H1 (cell line): ENCODE measurements around the gene GPR39. TPM values are rescaled to one million over a fixed set of nuclear protein-coding genes. Genes with fewer than 3 reads are reported as not detected.

ENCODE experiments used
- CTCF ChIA-PET: fragments of 300-600 bp; sonication (Branson Sonifier 250); formaldehyde crosslinking; loops from one replicate; lab custom pipeline; 2021; ENCODE audit not compliant: partially characterized antibody; lab: Charles Lee
- POLR2A ChIA-PET: fragments of 300-600 bp; sonication (Branson Sonifier 250); formaldehyde crosslinking; loops from one replicate; lab custom pipeline; 2021; ENCODE audit warnings: inconsistent platforms; ENCODE audit not compliant: partially characterized antibody; lab: Charles Lee
- DNase-seq, 2 experiments: peaks; one replicate each; pipeline versions ENCODE4 v3.0.0 to v3.0.0-alpha.2; 2010 to 2022; ENCODE audit warnings: low spot score in 2 of 2, low read depth in 1 of 2, mixed read lengths in 1 of 2
- FAIRE-seq: peaks from 2 replicates; lab custom pipeline; 2011; peaks lifted over from hg19 to GRCh38; lab: Jason Lieb, UNC
- H2AFZ ChIP-seq: 2 replicates; pipeline ENCODE4 v1.8.1; 2012; ENCODE audit warnings: low read length, inconsistent platforms
- H2AK5ac ChIP-seq: 2 replicates; pipeline ENCODE4 v1.6.1; 2013; ENCODE audit warnings: low read depth, low read length
- H2BK120ac ChIP-seq: replicated peaks from 2 replicates; pipeline ENCODE3; 2013; ENCODE audit warnings: low read depth, low read length, inconsistent platforms
- H2BK12ac ChIP-seq: 2 replicates; pipeline ENCODE4 v1.6.1; 2013; ENCODE audit warnings: low read depth, low read length
- H2BK15ac ChIP-seq: 2 replicates; pipeline ENCODE4 v1.6.1; 2013; ENCODE audit warnings: low read length
- H2BK20ac ChIP-seq: 2 replicates; pipeline ENCODE4 v1.6.1; 2013; ENCODE audit warnings: low read length
- H2BK5ac ChIP-seq: 2 replicates; pipeline ENCODE4 v1.6.1; 2013; ENCODE audit warnings: low read depth, low read length
- H3K14ac ChIP-seq: 2 replicates; pipeline ENCODE4 v1.6.1; 2013; ENCODE audit warnings: inconsistent platforms; ENCODE audit not compliant: insufficient read length
- H3K18ac ChIP-seq: 2 replicates; pipeline ENCODE4 v1.6.1; 2013; ENCODE audit warnings: low read length; ENCODE audit errors: extremely low read depth
- H3K23ac ChIP-seq: 2 replicates; pipeline ENCODE4 v1.6.1; 2013; ENCODE audit warnings: inconsistent platforms; ENCODE audit not compliant: insufficient read length
- H3K23me2 ChIP-seq: 2 replicates; pipeline ENCODE4 v1.6.1; 2013; ENCODE audit warnings: low read depth, low read length
- H3K27ac ChIP-seq: 2 replicates; pipeline ENCODE4 v1.6.1; 2011; ENCODE audit warnings: low read depth, low read length, inconsistent platforms
- H3K27me3 ChIP-seq, 4 experiments: replicated peaks in 1 of 4; 1 replicate in 1 of 4; 2 replicates in 3 of 4; pipeline versions ENCODE4 v1.6.1 to v1.8.1; 2011 to 2013; ENCODE audit warnings: low read length in 3 of 4, mild to moderate bottlenecking in 3 of 4, inconsistent platforms in 2 of 4, mixed read lengths in 2 of 4, moderate library complexity in 1 of 4; ENCODE audit not compliant: control insufficient read depth in 3 of 4, insufficient read depth in 3 of 4; ENCODE audit errors: extremely low read depth in 1 of 4
- H3K36me3 ChIP-seq, 4 experiments: 2 replicates each; pipeline versions ENCODE4 v1.6.1 to v1.8.1; 2011 to 2013; ENCODE audit warnings: mild to moderate bottlenecking in 4 of 4, low read length in 3 of 4, moderate library complexity in 2 of 4, control low read depth in 1 of 4, inconsistent platforms in 1 of 4; ENCODE audit not compliant: insufficient read depth in 4 of 4, control insufficient read depth in 2 of 4
- H3K4ac ChIP-seq: replicated peaks from 2 replicates; pipeline ENCODE3; 2013; ENCODE audit warnings: low read length, low read depth, mixed read lengths, inconsistent platforms; ENCODE audit not compliant: insufficient read length
- H3K4me1 ChIP-seq, 4 experiments: replicated peaks in 1 of 4; 1 replicate in 1 of 4; 2 replicates in 3 of 4; pipeline versions ENCODE4 v1.6.1 to v1.8.1; 2011 to 2013; ENCODE audit warnings: low read length in 3 of 4, inconsistent platforms in 2 of 4, mixed read lengths in 1 of 4; ENCODE audit not compliant: insufficient read depth in 4 of 4, control insufficient read depth in 3 of 4
- H3K4me2 ChIP-seq, 2 experiments: 2 replicates each; pipeline versions ENCODE4 v1.6.1 to v1.8.1; 2011 to 2013; ENCODE audit warnings: low read depth in 2 of 2, low read length in 2 of 2, control low read depth in 1 of 2, inconsistent platforms in 1 of 2, mild to moderate bottlenecking in 1 of 2; ENCODE audit not compliant: insufficient read depth in 1 of 2
- H3K4me3 ChIP-seq, 4 experiments: fragments of 200-600, 300-600 bp in 1 of 4; sonication (generic), shearing (Covaris generic), sonication (Bioruptor Twin) in 1 of 4; 2 replicates each; pipeline versions ENCODE4 v1.5.1 to v1.8.1; 2011 to 2016; ENCODE audit warnings: low read length in 4 of 4, low read depth in 3 of 4, control low read depth in 2 of 4, inconsistent platforms in 2 of 4, mild to moderate bottlenecking in 2 of 4, mixed read lengths in 1 of 4, moderate library complexity in 1 of 4; ENCODE audit not compliant: insufficient read depth in 2 of 4; ENCODE audit errors: extremely low read depth in 1 of 4
- H3K56ac ChIP-seq: replicated peaks from 2 replicates; pipeline ENCODE3; 2013; ENCODE audit warnings: low read depth, mild to moderate bottlenecking, mixed read lengths, low read length, inconsistent platforms; ENCODE audit not compliant: insufficient read length
- H3K79me1 ChIP-seq: 2 replicates; pipeline ENCODE4 v1.6.1; 2013; ENCODE audit warnings: low read depth, low read length, control low read depth
- H3K79me2 ChIP-seq, 2 experiments: 2 replicates each; pipeline versions ENCODE4 v1.6.1 to v1.8.1; 2012 to 2013; ENCODE audit warnings: low read length in 2 of 2, mild to moderate bottlenecking in 2 of 2, inconsistent platforms in 1 of 2; ENCODE audit not compliant: insufficient read depth in 2 of 2, control insufficient read depth in 1 of 2
- H3K9ac ChIP-seq, 4 experiments: replicated peaks in 1 of 4; 1 replicate in 1 of 4; 2 replicates in 3 of 4; pipeline versions ENCODE4 v1.6.1 to v1.8.1; 2011 to 2013; ENCODE audit warnings: low read depth in 3 of 4, low read length in 3 of 4, control low read depth in 2 of 4, mild to moderate bottlenecking in 2 of 4, moderate library complexity in 2 of 4, inconsistent platforms in 1 of 4; ENCODE audit errors: extremely low read depth in 1 of 4
- H3K9me3 ChIP-seq, 2 experiments: 2 replicates each; pipeline versions ENCODE4 v1.6.1 to v1.8.1; 2012 to 2013; ENCODE audit warnings: mild to moderate bottlenecking in 2 of 2, moderate library complexity in 2 of 2, control low read depth in 1 of 2, inconsistent platforms in 1 of 2, low read depth in 1 of 2, low read length in 1 of 2, mixed read lengths in 1 of 2; ENCODE audit not compliant: insufficient read depth in 2 of 2
- H4K20me1 ChIP-seq, 2 experiments: replicated peaks in 1 of 2; 2 replicates each; pipeline versions ENCODE3 to v1.8.1; 2011 to 2013; ENCODE audit warnings: inconsistent platforms in 2 of 2, low read length in 2 of 2, mild to moderate bottlenecking in 1 of 2; ENCODE audit not compliant: insufficient read depth in 2 of 2, control insufficient read depth in 1 of 2
- H4K5ac ChIP-seq: 2 replicates; pipeline ENCODE4 v1.6.1; 2013; ENCODE audit warnings: low read length, low read depth, mixed read lengths, inconsistent platforms; ENCODE audit not compliant: insufficient read length
- H4K8ac ChIP-seq: 2 replicates; pipeline ENCODE4 v1.8.0; 2013; ENCODE audit warnings: mild to moderate bottlenecking, moderate library complexity, low read length, inconsistent platforms; ENCODE audit not compliant: insufficient read depth; ENCODE audit errors: extremely low read depth
- H4K91ac ChIP-seq: replicated peaks from 2 replicates; pipeline ENCODE3; 2013; ENCODE audit warnings: low read length, mixed read lengths, inconsistent platforms; ENCODE audit not compliant: insufficient read length
- BACH1 ChIP-seq: IDR thresholded peaks from 2 replicates; pipeline ENCODE4 v1.6.1; 2012; ENCODE audit warnings: low read length, improper control_type of control experiment
- WGBS, 2 experiments: shearing (Covaris generic) in 1 of 2; methylation state at CpG; one replicate each; pipeline versions ENCODE4 v1.1.6 to v1.1.7; 2013 to 2015; ENCODE audit warnings: low lambda C conversion rate in 2 of 2, mixed read lengths in 2 of 2, inconsistent platforms in 1 of 2, low coverage in 1 of 2, missing lambda C conversion rate in 1 of 2; ENCODE audit not compliant: insufficient replicate concordance in 2 of 2, insufficient coverage in 1 of 2, insufficient read length in 1 of 2; ENCODE audit errors: extremely low coverage in 1 of 2, missing lambda C conversion rate in 1 of 2; 5-methylcytosine and 5-hydroxymethylcytosine counted together
- polyA plus RNA-seq, 7 experiments: library from polyadenylated mRNA; depleted of rRNA in 3 of 7; stranded (reverse) in 5 of 7; unstranded in 2 of 7; fragments of >200 nt in 5 of 7; fragments of 200-250 nt in 2 of 7; gene quantifications; 1 replicate in 5 of 7; 2 replicates in 1 of 7; 4 replicates in 1 of 7; pipeline versions ENCODE4 v1.2.1 to v1.2.3, GENCODE V29; 2011 to 2013; ENCODE audit warnings: missing spikeins in 2 of 7, mixed read lengths in 2 of 7
- total RNA-seq: library from RNA; stranded (reverse); fragmentation: NEBNext Ultra II Directional; extraction: Animal tissue kit (Norgen Biotek cat#: 25700); gene quantifications from 2 replicates; pipeline ENCODE4 v1.2.1, GENCODE V29; 2021

Gene GPR39
- total and polyA plus RNA-seq, 2 of the 8 experiments (the other 6 are each of a cell fraction or from before 2014, with no cell fraction given), result 0.63 to 2.7 TPM

- no peaks in the 10 kb centered on the region for H4K20me1 ChIP-seq
- H2BK12ac ChIP-seq, result no peak overlapping the region
- no peak overlapping the region for H2AK5ac ChIP-seq
- no peak overlapping the region for H4K8ac ChIP-seq
- no peak overlapping the region for H2BK15ac ChIP-seq
- no peak overlapping the region for H2AFZ ChIP-seq
- H3K4me1 ChIP-seq, result peaks cover 3 to 9% (median 4%) of the 10 kb centered on the region in 4 experiments; a peak in 6 of 7 replicates
- peaks cover 4% of the 10 kb centered on the region; the same call in 1 of the 2 replicates for H3K23me2 ChIP-seq
- no peak overlapping the region for H3K18ac ChIP-seq
- no peak for TF ChIP-seq BACH1
- no peak overlapping the region for H2BK120ac ChIP-seq
- POLR2A ChIA-PET, result no interaction called here
- no peak overlapping the region for H3K4me2 ChIP-seq
- H3K36me3 ChIP-seq, result no peaks in the 10 kb centered on the region
- CTCF ChIA-PET, result no interaction called here
- WGBS, 2 experiments, result 91% methylated on average over 3 of the region's 3 CpGs; no CpG with 5 or more reads in 1 of the 2 experiments
- no peak overlapping the region for H2BK20ac ChIP-seq
- DNase-seq (no peak), FAIRE-seq (no peak)
- H3K23ac ChIP-seq, result no peak overlapping the region
- no peak overlapping the region for H3K9ac ChIP-seq
- H3K79me1 ChIP-seq, result no peaks in the 10 kb centered on the region
- no peak overlapping the region for H3K56ac ChIP-seq
- H3K79me2 ChIP-seq, result no peaks in the 10 kb centered on the region
- no peak overlapping the region for H3K27ac ChIP-seq
- H2BK5ac ChIP-seq, result no peak overlapping the region
- no peaks in the 10 kb centered on the region for H3K27me3 ChIP-seq
- no peak overlapping the region for H3K4ac ChIP-seq
- H3K9me3 ChIP-seq, result no peaks in the 10 kb centered on the region
- no peak overlapping the region for H4K5ac ChIP-seq
- H4K91ac ChIP-seq, result no peak overlapping the region
- no peak overlapping the region for H3K4me3 ChIP-seq
- H3K14ac ChIP-seq, result no peak overlapping the region
Observed at GRCh38 chr2:132390076-132390475, 26.5 kb upstream of the GPR39 start.
